Dendritic cell treated with granulocyte-macrophage colony-stimulating factor and Interleukin-4, amounts not matched to agents 40 ng/mL and 50 ng/mL, for 4 days (primary cell): ENCODE measurements around the gene FMO4.
"Not testable (repeated sequence)": the region's sequence is repeated elsewhere in the genome, so short reads cannot be mapped to it uniquely, and the experiment has no call there.

Experiments
- H3K27ac Mint-ChIP-seq: one replicate; pipeline ENCODE4 v1.8.0; 2022; ENCODE audit warnings: mild to moderate bottlenecking, mixed read lengths
- H3K27me3 Mint-ChIP-seq: one replicate; pipeline ENCODE4 v1.8.0; 2022; ENCODE audit warnings: mild to moderate bottlenecking, mixed read lengths
- H3K36me3 Mint-ChIP-seq: one replicate; pipeline ENCODE4 v1.8.0; 2022; ENCODE audit warnings: low read depth, mixed read lengths
- H3K4me1 Mint-ChIP-seq: one replicate; pipeline ENCODE4 v1.8.0; 2022; ENCODE audit warnings: low read depth, mixed read lengths
- H3K4me3 Mint-ChIP-seq: one replicate; pipeline ENCODE4 v1.8.0; 2022; ENCODE audit warnings: mild to moderate bottlenecking, moderate library complexity, mixed read lengths
- H3K9me3 Mint-ChIP-seq: one replicate; pipeline ENCODE4 v1.8.0; 2022; ENCODE audit warnings: mixed read lengths
- intact Hi-C: fragments of 100-400 bp; cut with micrococcal nuclease; formaldehyde crosslinking; loops from one replicate; pipeline ENCODE4 v1.15.0; 2022

FMO4 gene

DNA sequence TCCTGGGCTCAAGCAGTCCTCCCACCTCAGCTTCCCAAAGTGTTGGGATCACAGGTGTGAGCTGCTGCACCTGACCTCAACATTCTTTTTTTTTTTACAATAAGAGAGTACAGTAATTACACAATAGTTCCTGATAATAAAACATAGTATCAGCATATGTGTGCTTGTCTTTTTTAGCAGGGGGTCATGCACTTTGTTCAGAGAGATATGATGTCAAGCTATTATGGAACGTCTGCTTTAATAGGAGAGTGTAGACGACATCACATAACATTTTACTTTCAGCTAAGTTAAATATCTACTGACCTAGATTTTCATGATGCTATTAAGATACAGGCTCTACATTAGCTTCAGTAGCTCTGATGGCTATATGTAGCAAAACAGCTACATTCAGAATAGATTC is 70.5 kb downstream of the FMO4 start:
- Mint-ChIP-seq H3K4me1 (no peaks in the 10 kb centered on the region), H3K27me3 (no peaks in the 10 kb centered on the region), H3K36me3 (no peaks in the 10 kb centered on the region), H3K27ac (no peak overlapping the region), H3K4me3 (no peak overlapping the region), H3K9me3 (peaks cover 21% of the 10 kb centered on the region)
- intact Hi-C loops, result no loop called here

DNA sequence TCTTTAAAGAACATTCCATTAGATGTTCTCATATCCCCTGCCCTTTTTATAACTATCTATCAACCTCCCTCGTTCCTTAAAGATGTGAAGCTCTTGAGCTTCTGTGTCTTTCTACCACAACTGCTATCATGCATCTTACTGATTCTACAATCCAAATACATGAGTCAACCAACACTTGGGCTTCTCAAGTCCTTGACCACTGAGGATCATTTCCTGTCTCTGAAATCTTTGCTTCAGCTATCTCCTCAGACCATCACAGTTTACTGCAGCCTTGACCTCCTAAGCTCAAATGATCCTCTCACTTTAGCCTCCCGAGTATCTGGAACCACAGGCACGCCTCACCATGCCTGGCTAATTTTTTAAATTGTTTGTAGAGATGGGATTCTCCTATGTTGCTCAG is 75.2 kb downstream of the FMO4 start:
- H3K27me3 Mint-ChIP-seq, result no peaks in the 10 kb centered on the region
- H3K36me3 Mint-ChIP-seq, result no peaks in the 10 kb centered on the region
- H3K4me3 Mint-ChIP-seq, result no peak overlapping the region
- H3K27ac Mint-ChIP-seq, result no peak overlapping the region
- H3K9me3 Mint-ChIP-seq, result no peaks in the 10 kb centered on the region
- H3K4me1 Mint-ChIP-seq, result no peaks in the 10 kb centered on the region
- intact Hi-C loops, result no loop called here

DNA sequence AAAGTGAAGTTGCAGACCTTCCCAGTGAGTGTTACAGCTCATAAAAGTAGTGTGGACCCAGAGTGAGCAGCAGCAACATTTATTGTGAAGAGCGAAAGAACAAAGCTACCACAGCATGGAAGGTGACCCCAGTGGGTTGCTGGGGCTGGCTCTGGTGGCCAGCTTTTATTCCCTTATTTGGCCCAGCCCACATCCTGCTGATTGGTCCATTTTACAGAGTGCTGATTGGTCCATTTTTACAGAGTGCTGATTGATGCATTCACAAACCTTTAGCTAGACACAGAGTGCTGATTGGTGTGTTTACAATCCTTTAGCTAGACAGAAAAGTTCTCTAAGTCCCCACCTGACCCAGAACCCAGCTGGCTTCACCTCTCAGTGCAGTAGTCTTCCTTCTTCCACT is 76.8 kb downstream of the FMO4 start:
- not testable (repeated sequence) for H3K4me3 Mint-ChIP-seq, H3K9me3 Mint-ChIP-seq

More for the DNA sequence above, 76.8 kb downstream of the FMO4 start:
- H3K4me1 Mint-ChIP-seq, H3K36me3 Mint-ChIP-seq, H3K27me3 Mint-ChIP-seq, intact Hi-C loops, H3K27ac Mint-ChIP-seq: not testable (repeated sequence)
